ENCODE results near the gene ADARB1. TPM values are rescaled to one million over a fixed set of nuclear protein-coding genes. Genes with fewer than 3 reads are reported as not detected.

Gene ADARB1
- polyA plus RNA-seq, 1 donor (not counting 4 experiments of a cell fraction or from before 2014, with no cell fraction given), result 13.0 TPM

DNA sequence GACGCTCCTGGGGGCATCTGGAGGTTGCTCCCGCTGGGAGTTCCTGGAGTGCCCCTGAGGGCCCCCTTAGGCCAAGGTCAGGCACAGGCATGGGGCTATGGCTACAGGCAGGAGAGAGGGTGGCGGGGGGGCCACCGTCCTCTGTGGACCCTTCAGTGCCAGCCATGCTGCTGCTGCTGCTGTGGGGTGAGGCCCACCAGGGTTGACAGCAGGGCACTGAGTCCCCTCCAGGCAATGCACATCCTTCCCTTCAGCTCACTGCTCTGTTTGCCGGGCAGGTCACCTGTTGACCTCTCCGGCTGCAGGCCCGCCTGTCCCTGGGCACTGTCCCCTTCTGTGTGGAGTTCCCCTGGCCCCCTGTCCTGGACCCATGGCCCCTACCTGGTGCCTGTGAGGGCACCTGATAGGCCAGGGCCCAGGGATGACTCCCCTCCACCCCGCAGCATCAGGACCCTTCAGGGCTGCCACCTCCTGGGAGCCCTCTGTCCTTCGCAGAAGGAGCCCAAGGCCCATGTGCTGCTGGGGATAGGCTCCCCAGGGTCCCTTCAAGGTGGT, 34.1 kb upstream of the ADARB1 start:
- no peaks in the 10 kb centered on the region for H3K9me1 ChIP-seq (ENCODE audit: control insufficient read depth, extremely low read depth, insufficient read depth, low read length)
- no peaks in the 10 kb centered on the region for H3K36me3 ChIP-seq (ENCODE audit: control insufficient read depth in 2 of 2, extremely low read depth in 1 of 2, insufficient read depth in 2 of 2, low read length in 2 of 2)
- peaks cover 15% of the 10 kb centered on the region for H3K27me3 ChIP-seq (ENCODE audit: control insufficient read depth, extremely low read depth, insufficient read depth, low read length)
- TF ChIP-seq CTCF (optimal IDR thresholded peaks at IDR 0.05 in 1 of 3, IDR thresholded peaks at IDR 0.05 in 1 of 3, conservative IDR thresholded peaks at IDR 0.05 in 1 of 3; ENCODE audit: extremely low read depth in 1 of 3, insufficient read depth in 2 of 3, low read length in 3 of 3) (no peak), EZH2 (IDR thresholded peaks at IDR 0.05; ENCODE audit: low read length) (no peak)
- H4K20me1 ChIP-seq (ENCODE audit: control insufficient read depth, extremely low read depth, insufficient read depth, low read length), result no peaks in the 10 kb centered on the region
- no peak overlapping the region for H3K27ac ChIP-seq (ENCODE audit: control insufficient read depth, insufficient read depth, low read length)
- H3K79me2 ChIP-seq (ENCODE audit: control insufficient read depth, insufficient read depth, low read length), result no peaks in the 10 kb centered on the region
- peaks cover 3% of the 10 kb centered on the region for H3K4me1 ChIP-seq (ENCODE audit: control insufficient read depth, extremely low read depth, insufficient read depth, low read length)
- dilution Hi-C loops (cut with MboI; ENCODE audit: extremely low pct_ligation_motif_present, low sequenced_read_pairs), result no loop called here
- no peak overlapping the region for H3K9ac ChIP-seq (ENCODE audit: control insufficient read depth, extremely low read depth, insufficient read depth, low read length)
- DNase-seq (ENCODE audit: low read depth, low spot score) (no peak), FAIRE-seq (no peak)
- no peak overlapping the region for H3K4me2 ChIP-seq (ENCODE audit: control insufficient read depth, extremely low read depth, insufficient read depth, low read depth, low read length)
- no peak overlapping the region for H2AFZ ChIP-seq (ENCODE audit: control insufficient read depth, low read length)
- peaks cover 6% of the 10 kb centered on the region for H3K9me3 ChIP-seq (ENCODE audit: control insufficient read depth, low read depth, low read length)
- H3K4me3 ChIP-seq (ENCODE audit: control insufficient read depth in 2 of 3, extremely low read depth in 1 of 3, insufficient read depth in 2 of 3, low read depth in 1 of 3, low read length in 3 of 3), result no peak overlapping the region

DNA sequence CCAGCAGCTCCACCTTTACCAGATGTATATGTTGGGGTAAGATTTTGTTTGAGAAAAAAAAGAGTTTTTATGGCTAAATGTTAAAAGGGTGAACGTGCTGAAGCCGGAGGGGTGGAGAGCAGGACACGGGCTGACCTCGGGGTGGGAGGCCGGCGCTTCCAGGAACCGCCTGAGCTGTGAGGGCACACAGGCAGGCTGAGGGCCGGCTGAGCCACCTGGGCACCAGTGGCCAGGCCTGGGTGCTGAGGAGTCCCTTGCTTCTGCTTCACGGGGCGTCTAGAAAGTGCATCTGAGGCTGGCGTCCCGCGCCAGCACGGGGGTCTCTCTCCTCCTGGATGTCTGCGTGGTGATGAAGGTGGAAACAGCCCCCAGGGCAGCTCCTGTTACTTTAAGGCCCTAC, 33.6 kb upstream of the ADARB1 start:
- no peak overlapping the region for H3K9ac ChIP-seq (ENCODE audit: control insufficient read depth, extremely low read depth, insufficient read depth, low read length)
- dilution Hi-C loops (cut with MboI; ENCODE audit: extremely low pct_ligation_motif_present, low sequenced_read_pairs), result no loop called here
- no peaks in the 10 kb centered on the region for H3K79me2 ChIP-seq (ENCODE audit: control insufficient read depth, insufficient read depth, low read length)
- no peaks in the 10 kb centered on the region for H4K20me1 ChIP-seq (ENCODE audit: control insufficient read depth, extremely low read depth, insufficient read depth, low read length)
- no peak for TF ChIP-seq CTCF (optimal IDR thresholded peaks at IDR 0.05 in 1 of 3, IDR thresholded peaks at IDR 0.05 in 1 of 3, conservative IDR thresholded peaks at IDR 0.05 in 1 of 3; ENCODE audit: extremely low read depth in 1 of 3, insufficient read depth in 2 of 3, low read length in 3 of 3)
- TF ChIP-seq EZH2 (IDR thresholded peaks at IDR 0.05; ENCODE audit: low read length), result no peak
- peaks cover 6% of the 10 kb centered on the region for H3K9me3 ChIP-seq (ENCODE audit: control insufficient read depth, low read depth, low read length)
- H2AFZ ChIP-seq (ENCODE audit: control insufficient read depth, low read length), result no peak overlapping the region
- FAIRE-seq (no peak), DNase-seq (ENCODE audit: low read depth, low spot score) (no peak)
- no peak overlapping the region for H3K4me3 ChIP-seq (ENCODE audit: control insufficient read depth in 2 of 3, extremely low read depth in 1 of 3, insufficient read depth in 2 of 3, low read depth in 1 of 3, low read length in 3 of 3)
- H3K27ac ChIP-seq (ENCODE audit: control insufficient read depth, insufficient read depth, low read length), result no peak overlapping the region
- H3K9me1 ChIP-seq (ENCODE audit: control insufficient read depth, extremely low read depth, insufficient read depth, low read length), result no peaks in the 10 kb centered on the region
- H3K27me3 ChIP-seq (ENCODE audit: control insufficient read depth, extremely low read depth, insufficient read depth, low read length), result peaks cover 15% of the 10 kb centered on the region
- no peak overlapping the region for H3K4me2 ChIP-seq (ENCODE audit: control insufficient read depth, extremely low read depth, insufficient read depth, low read depth, low read length)
- no peaks in the 10 kb centered on the region for H3K36me3 ChIP-seq (ENCODE audit: control insufficient read depth in 2 of 2, extremely low read depth in 1 of 2, insufficient read depth in 2 of 2, low read length in 2 of 2)
- H3K4me1 ChIP-seq (ENCODE audit: control insufficient read depth, extremely low read depth, insufficient read depth, low read length), result peaks cover 3% of the 10 kb centered on the region
